ENCODE results near the gene KLHL15.

GRCh38 chrX:23959781-23960180 is 67.2 kb downstream of the KLHL15 start:
- TF ChIP-seq UBTF (CRISPR knock-in tag; IDR thresholded peaks at IDR 0.05) (no peak), ZSCAN12 (CRISPR knock-in tag; IDR thresholded peaks at IDR 0.05) (no peak), HNF4A (CRISPR knock-in tag; IDR thresholded peaks at IDR 0.05) (no peak), SMARCE1 (IDR thresholded peaks at IDR 0.05; ENCODE audit: borderline replicate concordance) (no peak), GABPA (IDR thresholded peaks at IDR 0.05; ENCODE audit: low read depth, low read length) (no peak), GABPA (CRISPR knock-in tag; IDR thresholded peaks at IDR 0.05; ENCODE audit: low read depth) (no peak), NFE2L2 (IDR thresholded peaks at IDR 0.05; ENCODE audit: low read length) (no peak)
- TF ChIP-seq, protein P1, sequence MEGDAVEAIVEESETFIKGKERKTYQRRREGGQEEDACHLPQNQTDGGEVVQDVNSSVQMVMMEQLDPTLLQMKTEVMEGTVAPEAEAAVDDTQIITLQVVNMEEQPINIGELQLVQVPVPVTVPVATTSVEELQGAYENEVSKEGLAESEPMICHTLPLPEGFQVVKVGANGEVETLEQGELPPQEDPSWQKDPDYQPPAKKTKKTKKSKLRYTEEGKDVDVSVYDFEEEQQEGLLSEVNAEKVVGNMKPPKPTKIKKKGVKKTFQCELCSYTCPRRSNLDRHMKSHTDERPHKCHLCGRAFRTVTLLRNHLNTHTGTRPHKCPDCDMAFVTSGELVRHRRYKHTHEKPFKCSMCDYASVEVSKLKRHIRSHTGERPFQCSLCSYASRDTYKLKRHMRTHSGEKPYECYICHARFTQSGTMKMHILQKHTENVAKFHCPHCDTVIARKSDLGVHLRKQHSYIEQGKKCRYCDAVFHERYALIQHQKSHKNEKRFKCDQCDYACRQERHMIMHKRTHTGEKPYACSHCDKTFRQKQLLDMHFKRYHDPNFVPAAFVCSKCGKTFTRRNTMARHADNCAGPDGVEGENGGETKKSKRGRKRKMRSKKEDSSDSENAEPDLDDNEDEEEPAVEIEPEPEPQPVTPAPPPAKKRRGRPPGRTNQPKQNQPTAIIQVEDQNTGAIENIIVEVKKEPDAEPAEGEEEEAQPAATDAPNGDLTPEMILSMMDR (CRISPR knock-in tag; IDR thresholded peaks at IDR 0.05) = no peak

Data from HepG2 (cell line).